IMR-90 (cell line): ENCODE data around the gene CNTNAP1. TPM values are rescaled to one million over a fixed set of nuclear protein-coding genes. Genes with fewer than 3 reads are reported as not detected.

Experiments
- polyA plus RNA-seq, 3 experiments: library from polyadenylated mRNA; depleted of rRNA; stranded (reverse); fragments of >200 nt; gene quantifications; 2 replicates each; pipeline ENCODE4 v1.2.3, GENCODE V29; 2012; ENCODE audit warnings: low replicate concordance in 1 of 3
- total RNA-seq: library from RNA; depleted of rRNA; stranded (reverse); fragments of >200 nt; gene quantifications from 2 replicates; pipeline ENCODE4 v1.2.3, GENCODE V29; 2012
- TF ChIP-seq, protein P1 (sequence below): fragments of 150-350 bp; IDR thresholded peaks from 2 replicates; pipeline ENCODE4 v1.6.1; 2016; ENCODE audit warnings: low read depth, mild to moderate bottlenecking, low read length, moderate library complexity, borderline replicate concordance

The CNTNAP1 gene
- total and polyA plus RNA-seq, 2 of the 4 experiments (the other 2 are of a cell fraction): 12.2 to 72.2 TPM

DNA sequence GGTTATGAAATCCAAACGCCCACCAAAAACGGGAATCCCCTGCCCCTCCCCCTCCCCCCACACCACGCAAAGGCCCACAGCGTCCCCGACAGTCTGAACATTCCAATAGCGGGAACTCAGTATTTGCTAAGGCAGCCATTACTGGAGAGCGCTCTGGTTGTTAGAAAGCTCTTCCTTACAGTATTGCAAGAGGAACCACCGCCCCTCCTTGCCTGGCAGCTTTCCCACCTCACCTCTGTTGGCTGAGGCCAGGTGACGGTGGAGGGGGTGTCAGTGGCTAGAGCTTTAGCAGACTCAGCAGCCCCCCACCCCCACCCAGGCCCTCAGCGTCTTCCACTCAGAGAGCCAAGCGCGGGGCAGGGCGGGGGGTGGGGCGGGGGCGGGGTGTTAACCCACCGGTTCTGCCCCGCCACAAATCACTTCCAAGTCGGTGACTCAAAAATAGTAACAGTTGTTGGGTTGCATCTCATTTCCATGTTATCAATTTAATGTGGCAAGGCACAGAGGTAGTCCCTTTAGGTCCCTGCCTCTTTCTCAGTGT lies 3.3 kb upstream of the CNTNAP1 start (continued):
- TF ChIP-seq, protein P1, sequence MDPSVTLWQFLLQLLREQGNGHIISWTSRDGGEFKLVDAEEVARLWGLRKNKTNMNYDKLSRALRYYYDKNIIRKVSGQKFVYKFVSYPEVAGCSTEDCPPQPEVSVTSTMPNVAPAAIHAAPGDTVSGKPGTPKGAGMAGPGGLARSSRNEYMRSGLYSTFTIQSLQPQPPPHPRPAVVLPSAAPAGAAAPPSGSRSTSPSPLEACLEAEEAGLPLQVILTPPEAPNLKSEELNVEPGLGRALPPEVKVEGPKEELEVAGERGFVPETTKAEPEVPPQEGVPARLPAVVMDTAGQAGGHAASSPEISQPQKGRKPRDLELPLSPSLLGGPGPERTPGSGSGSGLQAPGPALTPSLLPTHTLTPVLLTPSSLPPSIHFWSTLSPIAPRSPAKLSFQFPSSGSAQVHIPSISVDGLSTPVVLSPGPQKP: no peak
